ELR (cell line): ENCODE data around the gene GLP2R.
A peak's percentile ranks its signal among the peaks of the same experiment; 100 is the strongest.
"Not testable (repeated sequence)": the region's sequence is repeated elsewhere in the genome, so short reads cannot be mapped to it uniquely, and the experiment has no call there.

Experiments used
- DNase-seq: peaks from one replicate; pipeline ENCODE4 v3.0.0-alpha.2; 2015; ENCODE audit warnings: low read depth

Gene GLP2R, protein sequence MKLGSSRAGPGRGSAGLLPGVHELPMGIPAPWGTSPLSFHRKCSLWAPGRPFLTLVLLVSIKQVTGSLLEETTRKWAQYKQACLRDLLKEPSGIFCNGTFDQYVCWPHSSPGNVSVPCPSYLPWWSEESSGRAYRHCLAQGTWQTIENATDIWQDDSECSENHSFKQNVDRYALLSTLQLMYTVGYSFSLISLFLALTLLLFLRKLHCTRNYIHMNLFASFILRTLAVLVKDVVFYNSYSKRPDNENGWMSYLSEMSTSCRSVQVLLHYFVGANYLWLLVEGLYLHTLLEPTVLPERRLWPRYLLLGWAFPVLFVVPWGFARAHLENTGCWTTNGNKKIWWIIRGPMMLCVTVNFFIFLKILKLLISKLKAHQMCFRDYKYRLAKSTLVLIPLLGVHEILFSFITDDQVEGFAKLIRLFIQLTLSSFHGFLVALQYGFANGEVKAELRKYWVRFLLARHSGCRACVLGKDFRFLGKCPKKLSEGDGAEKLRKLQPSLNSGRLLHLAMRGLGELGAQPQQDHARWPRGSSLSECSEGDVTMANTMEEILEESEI

DNA sequence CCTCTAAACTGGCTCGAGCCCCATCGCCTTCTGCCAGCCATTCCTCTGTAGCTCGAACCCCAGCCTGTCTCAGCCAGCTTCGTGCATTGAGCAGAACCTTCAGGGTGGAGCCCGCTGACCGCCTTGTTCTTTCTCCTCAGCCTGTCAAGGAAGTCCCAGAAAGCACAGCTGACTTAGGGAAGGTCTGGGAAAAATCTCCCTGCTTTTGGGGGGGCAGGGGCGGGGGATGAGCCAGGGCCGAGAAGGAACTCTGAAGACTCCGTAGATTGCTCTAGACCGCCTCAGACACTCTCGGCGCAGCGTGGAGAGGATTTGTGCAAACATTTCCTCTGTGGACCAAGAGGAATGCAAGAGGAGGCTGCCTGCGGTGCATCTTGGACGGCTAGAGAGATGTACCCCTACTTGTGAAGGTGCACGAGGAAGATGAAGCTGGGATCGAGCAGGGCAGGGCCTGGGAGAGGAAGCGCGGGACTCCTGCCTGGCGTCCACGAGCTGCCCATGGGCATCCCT lies at the start of gene GLP2R:
Gene GLP2R (plus strand): TSS at position 284 of the 510 bp plus-strand sequence. CDS start 140 bp downstream, at position 424.
- no peak for DNase-seq

DNA sequence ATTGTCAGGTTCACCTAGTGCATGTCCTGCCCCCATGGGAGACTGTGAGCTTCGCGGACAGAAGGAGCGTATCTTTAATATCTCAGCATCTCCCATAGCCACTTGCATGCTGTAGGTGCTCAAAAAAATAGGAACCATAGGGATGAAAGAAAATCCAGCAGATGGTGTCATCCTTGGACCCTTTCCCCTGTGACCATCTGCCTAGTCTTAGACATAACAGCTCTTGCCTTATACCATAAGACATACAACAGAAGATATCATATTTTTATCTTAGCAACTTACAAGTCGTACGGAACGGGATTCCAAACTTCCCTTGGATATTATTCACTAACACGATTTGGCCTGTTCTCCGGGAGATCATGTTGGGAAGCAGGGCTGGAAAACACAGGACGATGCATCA lies 48.8 kb upstream of the GLP2R start:
- DNase-seq = no peak

DNA sequence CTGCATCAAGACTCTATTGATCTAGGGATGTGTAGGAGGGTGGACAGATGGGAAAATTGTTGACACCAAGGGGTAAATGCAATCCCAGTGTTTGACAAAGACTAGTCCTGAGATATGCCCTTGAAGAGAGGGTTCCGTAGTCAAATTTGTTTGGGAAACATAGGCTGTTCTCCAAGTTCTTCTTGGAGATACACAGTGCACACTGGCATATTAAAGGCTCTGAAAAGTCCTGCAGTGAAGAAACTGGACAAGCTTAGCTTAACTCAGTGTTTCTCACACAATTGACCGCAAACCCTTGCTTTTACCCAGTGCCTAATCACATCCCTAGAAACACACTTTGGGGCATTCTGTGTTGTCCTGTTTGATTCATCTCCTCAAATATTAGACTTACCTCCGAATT lies 45.2 kb upstream of the GLP2R start:
- DNase-seq = no peak

DNA sequence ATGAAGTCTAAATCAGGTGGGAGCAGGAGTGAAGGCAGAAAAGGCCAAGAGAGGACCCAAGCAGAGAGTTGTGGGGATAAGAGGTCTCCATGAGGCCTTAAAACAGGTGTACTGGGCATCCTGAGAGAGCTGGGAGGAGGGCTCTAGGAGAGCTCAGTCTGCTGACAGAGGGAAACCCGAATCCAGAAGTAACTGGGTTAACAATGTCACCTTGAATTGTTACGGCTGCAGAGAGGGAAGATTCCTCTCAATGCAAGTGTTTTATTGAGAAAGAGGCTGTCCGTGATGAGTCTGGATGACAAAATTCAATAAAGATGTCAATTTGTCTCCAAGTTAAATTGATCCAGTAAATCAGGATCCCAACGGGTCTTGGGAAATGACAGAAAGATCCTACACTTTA lies 42.7 kb upstream of the GLP2R start:
- no peak for DNase-seq

DNA sequence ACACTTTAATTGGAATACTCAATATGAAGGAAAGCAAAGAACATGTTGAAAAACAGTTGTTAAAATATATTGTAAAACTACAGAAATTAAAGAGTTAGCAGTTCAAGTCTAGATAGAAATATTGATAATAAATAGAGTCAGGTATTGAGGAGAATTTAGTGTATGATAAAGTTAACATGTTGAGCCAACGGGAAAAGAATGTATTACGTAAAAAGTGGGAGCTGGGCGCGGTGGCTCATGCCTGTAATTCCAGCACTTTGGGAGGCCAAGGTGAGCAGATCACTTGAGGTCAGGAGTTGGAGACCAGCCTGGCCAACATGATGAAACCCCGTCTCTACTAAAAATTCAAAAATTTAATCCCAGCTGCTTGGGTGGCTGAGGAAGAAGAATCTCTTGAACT lies 42.3 kb upstream of the GLP2R start:
- DNase-seq = not testable (repeated sequence)

DNA sequence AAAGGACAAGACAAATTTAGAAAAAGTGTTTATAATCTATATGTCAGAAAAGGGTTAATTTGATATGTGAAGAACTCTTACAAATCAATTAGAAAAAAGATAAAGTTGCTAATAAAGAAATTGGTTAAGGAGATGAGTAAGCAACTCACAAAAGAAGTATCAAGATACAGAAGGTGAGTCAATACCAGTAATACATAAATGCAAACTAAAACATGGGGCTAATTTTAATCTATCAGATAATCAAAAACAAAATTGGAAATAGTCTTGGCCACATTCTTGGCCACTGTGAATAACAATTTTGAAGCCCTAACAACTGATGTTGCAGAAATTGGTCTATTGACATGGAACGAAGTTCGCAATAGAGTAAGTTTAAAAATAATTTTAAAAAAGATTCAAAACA lies 41.2 kb upstream of the GLP2R start:
- no peak for DNase-seq

DNA sequence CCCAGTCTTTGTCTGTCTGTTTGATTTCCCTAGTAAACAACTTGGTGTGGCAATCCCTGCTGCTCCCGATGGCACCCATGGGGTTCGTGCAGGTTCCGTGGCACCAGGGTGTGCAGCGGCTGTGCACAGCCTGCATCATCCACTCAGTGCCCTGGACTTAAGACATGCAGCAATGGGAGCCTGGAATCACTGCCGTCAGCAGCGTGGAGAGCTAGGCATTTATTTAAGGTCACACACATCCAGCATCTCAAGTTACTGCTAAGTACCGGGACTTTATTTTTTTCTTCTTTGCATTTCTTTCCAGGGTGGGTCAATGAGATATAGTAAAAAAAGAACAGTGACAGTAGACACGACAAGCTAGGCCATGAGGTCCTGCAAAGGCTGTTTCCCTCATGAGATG lies 37.1 kb upstream of the GLP2R start:
- no peak for DNase-seq

DNA sequence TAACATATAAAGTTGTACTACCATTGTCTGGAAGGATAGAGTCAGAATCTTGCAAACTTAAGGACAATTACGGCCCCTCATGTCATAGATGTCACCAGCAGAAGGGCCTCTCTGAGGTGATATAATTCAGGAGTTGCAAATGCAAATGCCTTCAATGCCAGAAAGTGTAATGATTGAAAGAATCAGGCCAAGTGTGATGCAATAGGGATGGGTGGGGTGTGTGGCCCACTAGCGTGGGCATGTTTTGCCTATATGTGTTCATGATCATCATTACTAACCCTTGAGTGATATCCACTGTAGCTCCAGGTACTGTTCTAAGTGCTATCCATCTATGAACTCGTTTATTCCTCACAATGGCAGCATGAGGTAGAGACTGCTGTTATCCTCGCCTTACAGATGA lies 35.4 kb upstream of the GLP2R start:
- DNase-seq = no peak

DNA sequence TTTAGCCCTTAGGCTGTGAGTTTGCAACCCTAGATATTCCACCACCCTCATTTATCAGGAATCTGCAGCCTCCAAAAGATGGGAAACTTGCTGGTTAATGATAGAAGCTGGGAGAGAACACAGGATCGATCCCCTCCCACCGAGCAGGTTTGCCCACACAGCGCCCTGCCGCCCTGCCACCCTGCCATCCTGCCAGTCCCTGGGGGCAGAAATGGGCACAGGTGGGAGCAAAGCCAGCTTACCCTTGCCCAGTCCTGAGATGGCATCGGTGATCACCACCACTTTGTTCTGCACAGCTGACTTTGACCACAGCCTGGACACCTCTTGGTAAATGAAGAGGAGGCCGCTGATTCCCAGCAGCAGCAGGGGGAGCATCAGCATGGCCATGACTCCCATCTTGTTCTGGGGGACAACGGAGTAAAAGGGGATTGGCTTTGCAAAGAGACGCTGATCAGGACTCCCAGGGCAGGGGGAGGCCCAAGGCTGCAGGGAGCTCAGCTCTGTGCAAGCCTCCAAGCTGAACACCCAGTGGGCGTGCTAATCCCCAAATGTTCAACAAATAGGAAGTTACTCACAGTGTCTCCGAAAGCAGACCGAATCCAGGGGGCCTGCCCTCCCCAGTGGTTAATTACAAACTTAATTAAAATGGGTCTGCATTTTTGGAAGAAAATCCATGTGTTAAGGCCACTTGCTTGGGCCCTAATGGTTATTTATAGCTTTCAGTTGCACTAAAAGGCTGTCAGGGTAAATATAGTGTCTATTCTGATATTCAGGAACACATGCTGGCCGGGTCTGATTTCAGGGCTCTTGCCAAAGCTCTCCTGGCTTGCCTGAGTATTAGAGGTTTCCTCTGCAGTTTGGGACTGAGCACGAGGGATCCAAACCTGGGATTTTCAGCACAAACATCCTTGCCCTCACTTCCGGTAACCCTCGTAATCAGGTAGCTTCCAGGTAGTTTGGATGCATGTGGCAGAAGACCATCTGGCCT lies 34.5 kb upstream of the GLP2R start, which contains the start of gene DHRS7C:
Gene DHRS7C (minus strand): TSS at position 704 of the 988 bp plus-strand sequence. CDS start 308 bp downstream, at position 396.
- no peak for DNase-seq

DNA sequence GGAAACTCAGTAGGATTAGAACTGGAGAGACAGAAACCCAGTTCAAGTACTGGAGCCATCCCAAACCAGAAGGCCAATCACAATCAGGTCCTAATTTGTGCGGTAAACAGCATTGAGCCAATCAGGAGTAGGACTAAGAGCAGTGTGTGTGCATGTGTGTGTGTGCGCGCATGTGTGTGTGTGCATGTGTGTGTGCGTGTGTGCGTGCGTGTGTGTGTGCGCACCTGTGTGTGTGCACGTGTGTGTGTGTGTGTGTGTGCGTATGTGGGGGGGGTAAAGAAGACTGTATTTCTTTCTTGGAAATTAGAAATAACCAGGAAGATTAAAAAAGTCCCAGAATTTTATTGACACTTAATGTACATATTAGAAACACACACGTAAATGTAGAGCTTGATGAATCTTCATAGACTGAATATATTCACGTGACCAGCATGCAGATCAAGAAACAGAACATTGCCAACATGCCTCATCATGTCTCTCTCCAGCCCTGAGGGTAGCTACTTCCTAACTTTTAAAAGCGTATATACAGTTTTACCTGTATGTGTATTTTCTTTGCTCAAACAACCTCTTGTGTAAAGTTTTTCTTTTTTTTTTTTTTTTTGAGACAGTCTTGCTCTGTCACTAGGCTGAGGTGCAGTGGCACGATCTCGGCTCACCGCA lies 33.4 kb upstream of the GLP2R start:
- DNase-seq = no peak

DNA sequence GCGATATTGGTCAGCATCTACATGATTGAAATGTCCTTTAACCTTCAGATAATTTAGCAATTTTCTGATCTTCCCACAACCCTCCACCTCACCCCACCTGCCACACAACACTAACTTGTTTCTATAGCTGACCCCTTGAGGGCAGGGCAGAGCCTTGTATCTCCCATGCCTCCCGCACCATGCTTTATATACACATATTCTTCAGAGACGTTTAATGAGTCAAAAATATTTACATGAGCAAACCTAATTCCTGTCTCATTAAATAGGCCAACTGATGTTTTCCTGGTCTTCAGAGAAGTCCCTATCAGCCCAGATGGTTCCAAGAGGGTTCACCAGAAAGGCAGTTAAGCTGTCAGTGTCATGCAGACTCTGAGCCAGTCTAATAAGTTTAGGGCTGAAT lies 27.7 kb upstream of the GLP2R start:
- DNase-seq = no peak

DNA sequence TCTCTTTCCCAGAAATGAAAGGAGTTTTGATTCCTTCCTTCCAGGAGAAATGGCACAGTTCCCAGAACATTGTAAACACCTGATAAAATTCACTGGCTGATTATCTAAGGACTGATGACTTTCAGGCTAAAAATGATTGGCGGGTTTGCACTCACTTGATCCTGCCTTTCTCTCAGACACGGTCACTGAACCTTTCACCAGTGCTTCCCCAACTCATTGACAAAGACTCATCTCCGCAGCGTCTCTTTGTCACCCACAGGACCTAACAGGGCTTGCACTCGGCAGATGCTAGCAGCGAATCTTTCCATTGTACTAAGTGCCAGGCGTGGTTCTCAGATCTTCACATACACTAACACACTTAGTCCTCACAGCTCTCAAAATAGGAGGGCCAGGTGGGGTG lies 27.0 kb upstream of the GLP2R start:
- DNase-seq = no peak

DNA sequence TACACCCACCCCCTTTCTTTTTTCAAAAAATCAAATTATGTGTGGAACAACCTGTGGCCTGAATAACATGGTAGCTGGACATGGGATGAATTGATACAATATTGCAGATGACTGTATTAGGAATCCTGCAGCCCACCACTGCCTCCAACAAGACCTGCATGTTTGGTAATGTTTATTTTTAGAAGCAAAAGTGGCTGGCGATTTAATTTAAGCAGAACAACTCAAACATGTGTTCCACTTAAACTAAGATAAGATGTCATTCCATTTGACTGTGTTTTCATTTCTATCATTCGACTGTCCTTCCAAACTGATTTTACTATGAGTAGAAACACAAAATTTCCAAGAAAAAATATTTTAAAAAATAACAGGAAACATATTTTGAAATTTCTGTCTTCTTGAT lies 24.2 kb upstream of the GLP2R start:
- DNase-seq = no peak

DNA sequence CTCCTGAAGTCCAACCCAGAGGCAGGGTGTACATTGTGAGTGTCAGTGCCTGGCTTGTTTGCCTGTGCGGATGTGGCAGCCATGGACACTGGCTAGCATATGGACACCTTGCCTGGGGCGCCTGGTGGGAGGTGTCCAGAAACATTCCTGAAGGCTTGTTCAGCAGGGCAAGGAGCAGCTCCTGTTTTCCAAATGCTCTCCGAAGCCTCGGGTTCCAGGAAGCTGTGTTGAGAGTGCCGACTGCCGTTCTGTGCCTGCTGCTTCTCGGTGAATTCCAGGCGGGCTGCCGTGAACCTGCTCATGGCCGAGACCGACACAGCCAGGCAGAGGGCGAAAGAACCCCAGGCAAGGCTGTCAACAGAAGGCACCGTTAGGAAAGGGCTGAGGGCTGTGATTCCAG lies 23.4 kb upstream of the GLP2R start:
- DNase-seq = peak; percentile 70

DNA sequence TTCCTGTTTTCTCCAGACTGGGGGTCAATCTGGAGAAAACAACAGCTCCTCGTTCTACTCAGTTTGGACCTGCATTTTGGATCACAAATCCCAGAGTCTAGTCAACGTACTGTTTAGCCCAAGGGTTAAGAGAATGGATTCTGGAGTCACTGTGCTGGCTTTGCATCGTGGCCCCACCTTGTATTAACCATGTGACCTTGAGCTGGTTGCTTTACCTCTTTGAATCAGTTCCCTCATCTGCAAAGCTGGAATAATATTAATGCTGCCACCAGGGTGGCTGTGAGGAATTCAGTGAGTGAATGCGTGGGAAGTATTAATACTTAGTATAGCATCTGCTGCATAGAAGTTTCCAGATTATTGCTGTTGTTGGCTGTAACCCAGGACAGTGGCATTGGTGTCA lies 23.0 kb upstream of the GLP2R start:
- peak; percentile 11 for DNase-seq

DNA sequence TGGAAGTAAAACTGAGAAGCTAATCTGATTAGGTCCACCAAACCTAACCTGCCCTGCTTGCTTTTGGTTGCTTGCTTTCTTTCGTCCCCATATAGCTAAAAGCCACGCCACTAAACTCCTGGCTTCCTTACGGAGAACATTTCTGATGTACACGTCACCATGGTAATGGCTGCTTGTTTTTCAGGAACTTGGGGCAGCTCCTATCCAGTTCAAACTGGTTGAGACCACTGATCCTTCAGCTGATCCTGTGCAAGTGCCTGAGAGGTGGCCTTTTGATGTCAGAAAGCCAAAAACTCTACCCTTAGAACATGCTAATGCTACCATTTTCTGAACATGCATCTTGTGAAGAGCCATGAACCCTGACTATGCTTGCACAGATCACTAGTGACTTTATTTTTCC lies 20.0 kb upstream of the GLP2R start:
- no peak for DNase-seq

DNA sequence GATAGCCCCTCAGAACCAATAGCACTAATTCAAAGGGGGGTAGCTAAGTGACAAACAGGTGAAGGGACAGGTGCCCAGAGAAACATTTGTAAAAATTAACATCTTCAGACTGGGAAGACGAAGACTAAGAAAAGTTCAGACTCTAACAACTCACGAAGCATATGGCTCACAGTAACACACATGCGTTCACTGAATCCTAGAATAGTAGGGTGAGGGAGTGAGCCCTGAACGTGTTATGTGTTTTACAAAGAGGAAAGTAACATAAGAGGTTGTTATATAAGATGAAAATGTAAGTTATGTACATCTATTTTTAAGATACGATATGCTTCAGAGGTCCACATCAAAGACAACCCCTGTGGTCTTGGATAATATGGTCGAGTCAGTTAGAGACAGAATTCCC lies 19.0 kb upstream of the GLP2R start:
- DNase-seq = no peak

DNA sequence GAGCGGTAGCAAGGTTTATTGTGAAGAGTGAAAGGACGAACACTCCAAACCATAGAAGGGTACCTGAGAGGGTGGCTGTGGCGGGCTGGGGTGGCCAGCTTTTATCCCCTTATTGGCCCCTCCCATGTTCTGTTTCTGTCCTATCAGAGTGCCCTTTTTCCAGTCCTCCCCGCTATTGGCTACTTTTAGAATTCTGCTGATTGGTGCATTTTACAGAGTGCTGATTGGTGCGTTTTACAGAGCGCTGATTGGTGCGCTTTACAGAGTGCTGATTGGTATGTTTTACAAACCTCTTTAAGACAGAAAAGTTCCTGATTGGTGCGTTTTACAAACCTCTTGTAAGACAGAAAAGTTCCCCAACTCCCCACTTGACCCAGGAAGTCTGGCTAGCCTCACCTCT lies 16.3 kb upstream of the GLP2R start:
- DNase-seq = no peak

DNA sequence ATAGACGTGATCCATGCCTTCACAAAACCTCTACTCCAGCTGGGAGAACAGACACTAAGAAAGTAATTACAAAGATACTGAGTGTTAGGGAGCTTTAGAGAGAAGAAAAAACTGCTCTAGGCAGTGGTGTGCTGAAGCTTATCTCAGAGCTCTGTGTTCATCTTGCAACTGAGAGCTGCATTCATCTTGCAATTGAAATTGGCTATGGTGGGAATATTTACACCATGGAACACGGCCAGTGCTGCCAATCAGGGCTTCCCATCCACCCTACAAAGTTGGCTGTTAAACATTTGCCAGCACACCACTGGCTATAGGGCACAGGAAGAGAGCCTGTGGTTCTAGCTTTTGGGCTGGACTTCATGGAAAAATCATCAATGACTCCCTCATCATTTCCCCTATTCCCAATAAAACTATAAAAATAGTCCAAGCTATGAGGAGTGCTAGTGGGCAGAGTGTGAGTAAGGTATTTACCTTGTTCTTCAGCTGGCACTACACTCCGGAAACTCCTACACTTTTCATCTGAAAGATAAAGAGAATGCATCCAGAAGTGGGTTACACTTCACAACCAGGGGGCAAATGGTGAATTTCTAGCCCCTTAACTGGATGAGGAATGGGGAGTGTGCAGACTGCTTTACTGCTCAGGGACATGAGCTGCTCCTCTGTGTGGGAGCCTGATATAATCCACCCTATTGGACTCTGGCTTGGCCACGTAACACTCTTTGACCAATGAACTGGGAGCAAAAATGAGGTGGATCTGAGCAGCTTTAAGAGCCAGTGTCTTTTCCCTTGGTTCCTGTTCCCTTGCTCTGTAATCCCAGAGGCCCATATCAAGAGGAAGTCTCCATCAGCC lies 15.4 kb upstream of the GLP2R start:
- no peak for DNase-seq

DNA sequence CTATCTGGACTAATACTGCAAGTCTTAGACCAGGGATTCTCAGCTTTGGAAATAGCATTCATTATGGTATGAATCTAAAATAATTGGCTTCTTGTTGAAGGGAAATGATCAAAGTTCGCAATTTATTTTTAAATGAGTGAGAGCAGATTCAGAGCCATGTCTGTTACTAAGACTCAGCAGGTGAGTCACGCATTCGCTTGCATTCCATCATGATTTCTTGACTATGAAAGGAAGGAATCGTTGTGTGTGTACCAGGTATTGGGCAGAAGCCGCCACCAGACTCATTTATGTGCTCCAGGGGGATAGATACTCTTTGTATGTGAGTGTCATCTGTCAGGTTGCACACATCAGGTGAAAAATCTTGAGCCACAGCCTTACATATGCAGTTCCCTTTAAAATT lies 14.6 kb upstream of the GLP2R start:
- DNase-seq = peak; percentile 33

DNA sequence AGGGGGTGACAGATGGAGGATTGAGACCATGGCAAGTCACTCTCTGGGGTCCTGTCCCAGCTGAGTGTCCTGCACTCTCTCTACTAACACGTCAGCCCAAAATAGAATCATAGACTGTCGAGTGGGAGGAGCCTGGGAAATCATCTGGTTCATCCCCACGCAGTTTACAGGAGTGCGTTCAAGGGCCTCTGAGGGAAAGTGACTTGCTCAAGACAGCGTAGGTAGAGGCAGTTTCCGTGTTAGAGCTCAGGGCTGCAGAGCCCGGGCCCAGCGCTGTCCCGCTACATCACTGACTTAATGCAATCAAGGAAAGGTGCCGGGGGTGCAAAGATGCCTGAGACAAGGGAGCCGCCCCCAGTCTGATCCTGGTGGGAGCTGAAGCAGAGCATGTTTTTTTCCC lies 14.2 kb upstream of the GLP2R start:
- DNase-seq = no peak
